HEK293 (cell line): ENCODE measurements around the gene CD68.

Source experiments
- CTCF ChIA-PET: fragments of 350-600 bp; formaldehyde crosslinking; extraction: SDS; loops from one replicate; lab custom pipeline; 2021; ENCODE audit warnings: antibody characterized with exemption; lab: Yijun Ruan, JAX
- POLR2A ChIA-PET: fragments of 300-600 bp; formaldehyde crosslinking; extraction: SDS; loops from one replicate; lab custom pipeline; 2020; ENCODE audit warnings: antibody characterized with exemption, inconsistent platforms; lab: Yijun Ruan, JAX
- H3K27ac ChIP-seq: fragments of 200-500 bp; sonication (Bioruptor generic); 2 replicates; pipeline ENCODE4 v1.5.1; 2014; ENCODE audit warnings: low read depth, low read length, control low read depth, inconsistent platforms; ENCODE audit errors: extremely low read depth
- H3K36me3 ChIP-seq, 2 experiments: fragments of 200-500 bp in 1 of 2; sonication (Bioruptor generic) in 1 of 2; 1 replicate in 1 of 2; 2 replicates in 1 of 2; pipeline ENCODE4 v1.5.1; 2014 to 2017; ENCODE audit warnings: inconsistent platforms in 2 of 2, low read length in 2 of 2; ENCODE audit not compliant: control insufficient read depth in 2 of 2, insufficient read depth in 1 of 2
- H3K4me1 ChIP-seq: fragments of 200-500 bp; sonication (Bioruptor generic); 2 replicates; pipeline ENCODE4 v1.5.1; 2014; ENCODE audit warnings: mild to moderate bottlenecking, low read length, inconsistent platforms; ENCODE audit not compliant: control insufficient read depth, insufficient read depth
- H3K4me3 ChIP-seq: 2 replicates; pipeline ENCODE4 v1.5.1; 2011; ENCODE audit warnings: low read depth, mild to moderate bottlenecking, control low read depth, low read length, moderate library complexity
- H3K9me3 ChIP-seq: fragments of 200-500 bp; sonication (Bioruptor generic); 2 replicates; pipeline ENCODE4 v1.5.1; 2014; ENCODE audit warnings: low read depth, low read length, inconsistent platforms; ENCODE audit not compliant: control insufficient read depth, insufficient read depth
- GLI4 ChIP-seq: fragments of 450-650 bp; formaldehyde crosslinking; IDR thresholded peaks from 2 replicates; pipeline ENCODE4 v1.5.1; 2016; ENCODE audit warnings: missing biosample characterization, missing genetic modification characterization
- KLF10 ChIP-seq: fragments of 450-650 bp; IDR thresholded peaks from 2 replicates; pipeline ENCODE4 v1.5.1; 2018; ENCODE audit warnings: missing biosample characterization, mild to moderate bottlenecking, missing genetic modification characterization
- KLF9 ChIP-seq: fragments of 450-650 bp; formaldehyde crosslinking; IDR thresholded peaks from 2 replicates; pipeline ENCODE4 v1.5.1; 2016; ENCODE audit warnings: missing biosample characterization, missing genetic modification characterization, low read depth
- SALL2 ChIP-seq: fragments of 450-650 bp; formaldehyde crosslinking; IDR thresholded peaks from 2 replicates; pipeline ENCODE4 v1.5.0; 2017; ENCODE audit warnings: missing biosample characterization, mild to moderate bottlenecking, missing genetic modification characterization, borderline replicate concordance
- SCRT2 ChIP-seq: fragments of 450-650 bp; formaldehyde crosslinking; IDR thresholded peaks from 2 replicates; pipeline ENCODE4 v1.5.1; 2016; ENCODE audit warnings: missing biosample characterization, missing genetic modification characterization
- SETDB1 ChIP-seq: IDR thresholded peaks from one replicate; pipeline ENCODE4 v1.6.1; 2017; ENCODE audit warnings: mild to moderate bottlenecking, low read length, moderate library complexity, mixed read lengths; ENCODE audit not compliant: insufficient read length
- SP7 ChIP-seq: fragments of 450-650 bp; formaldehyde crosslinking; IDR thresholded peaks from 2 replicates; pipeline ENCODE4 v1.5.1; 2016; ENCODE audit warnings: missing biosample characterization, missing genetic modification characterization
- ZFP37 ChIP-seq: fragments of 450-650 bp; formaldehyde crosslinking; IDR thresholded peaks from 2 replicates; pipeline ENCODE4 v1.5.1; 2016; ENCODE audit warnings: missing biosample characterization, missing genetic modification characterization
- ZNF311 ChIP-seq: fragments of 450-650 bp; formaldehyde crosslinking; IDR thresholded peaks from 2 replicates; pipeline ENCODE4 v1.5.1; 2017; ENCODE audit warnings: missing biosample characterization, missing genetic modification characterization, borderline replicate concordance
- ZNF530 ChIP-seq: fragments of 450-650 bp; formaldehyde crosslinking; IDR thresholded peaks from 2 replicates; pipeline ENCODE4 v1.5.1; 2016; ENCODE audit warnings: low read depth, missing biosample characterization, missing genetic modification characterization
- ZNF544 ChIP-seq: fragments of 450-650 bp; formaldehyde crosslinking; IDR thresholded peaks from 2 replicates; pipeline ENCODE4 v1.5.0; 2017; ENCODE audit warnings: missing biosample characterization, missing genetic modification characterization
- ZNF600 ChIP-seq: fragments of 450-650 bp; formaldehyde crosslinking; IDR thresholded peaks from 2 replicates; pipeline ENCODE4 v1.5.1; 2016; ENCODE audit warnings: missing biosample characterization, missing genetic modification characterization
- ZNF830 ChIP-seq: fragments of 450-650 bp; IDR thresholded peaks from 2 replicates; pipeline ENCODE4 v1.5.0; 2018; ENCODE audit warnings: missing biosample characterization, missing genetic modification characterization, low read depth, mild to moderate bottlenecking, moderate library complexity
- TF ChIP-seq, protein P1 (sequence below): fragments of 450-650 bp; formaldehyde crosslinking; IDR thresholded peaks from 2 replicates; pipeline ENCODE4 v1.5.1; 2016; ENCODE audit warnings: missing biosample characterization, missing genetic modification characterization

CD68 gene

GRCh38 chr17:7589204-7589868 lies 9.9 kb downstream of the CD68 start:
- Histone ChIP-seq H3K9me3 (no peaks in the 10 kb centered on the region), H3K36me3 (peaks cover 33 to 86% of the 10 kb centered on the region in 2 experiments), H3K4me1 (no peaks in the 10 kb centered on the region; the same call in 1 of the 2 replicates), H3K27ac (no peak overlapping the region), H3K4me3 (no peak overlapping the region)
- ChIA-PET CTCF (interaction anchor here (0.5 to 2.0 kb wide), 12 partner anchors 9 to 543 kb away, joined by 3 to 10 read pairs (median 4); partner anchors contain the start of genes CD68, TP53 and WRAP53), POLR2A (interaction anchor here (1.7 to 3.1 kb wide), 2 partner anchors 9 to 98 kb away, joined by 5 to 18 read pairs; partner anchors contain the start of genes CD68 and TP53)
- TF ChIP-seq ZFP37 (no peak), SP7 (no peak), ZNF830 (tag by site-specific recombination) (no peak), GLI4 (no peak), ZNF530 (tag by site-specific recombination) (no peak), ZNF544 (tag by site-specific recombination) (no peak), ZNF311 (tag by site-specific recombination) (no peak), SALL2 (tag by site-specific recombination) (no peak)

GRCh38 chr17:7589891-7590691 lies 10.7 kb downstream of the CD68 start, which contains the start of gene SOX15:
Gene SOX15 (minus strand): TSS chr17:7590094. CDS start chr17:7589676, 418 bp downstream.
- ChIA-PET CTCF (interaction anchor here (0.6 to 2.0 kb wide), 8 partner anchors 10 to 291 kb away, joined by 3 to 10 read pairs (median 4); partner anchors contain the start of genes CD68, TP53 and WRAP53), POLR2A (interaction anchor here (0.6 to 3.1 kb wide), 6 partner anchors 9 to 311 kb away, joined by 3 to 18 read pairs (median 4); partner anchors contain the start of genes CD68 and TP53)
- Histone ChIP-seq H3K27ac (peak within 1 kb of the TSS; percentile 8; the same call in 1 of the 2 replicates), H3K9me3 (no peaks in the 10 kb centered on the region), H3K4me3 (no peak within 1 kb of the TSS), H3K4me1 (no peaks in the 10 kb centered on the region; the same call in 1 of the 2 replicates), H3K36me3 (peaks cover 40 to 94% of the 10 kb centered on the region in 2 experiments)
- TF ChIP-seq KLF9 = peak; percentile 55; the same call in 1 of the 2 replicates
- TF ChIP-seq SCRT2 (tag by site-specific recombination) = peak; percentile 20; the same call in 1 of the 2 replicates
- no peak for TF ChIP-seq SETDB1
- TF ChIP-seq KLF10 (tag by site-specific recombination) = 0 out of 2 replicates have a peak, but pooled peaks have one; percentile 23

- no peaks in the 10 kb centered on the region for H3K9me3 ChIP-seq
- H3K27ac ChIP-seq = peak overlapping the region; percentile 8; the same call in 1 of the 2 replicates
- TF ChIP-seq, protein P1, sequence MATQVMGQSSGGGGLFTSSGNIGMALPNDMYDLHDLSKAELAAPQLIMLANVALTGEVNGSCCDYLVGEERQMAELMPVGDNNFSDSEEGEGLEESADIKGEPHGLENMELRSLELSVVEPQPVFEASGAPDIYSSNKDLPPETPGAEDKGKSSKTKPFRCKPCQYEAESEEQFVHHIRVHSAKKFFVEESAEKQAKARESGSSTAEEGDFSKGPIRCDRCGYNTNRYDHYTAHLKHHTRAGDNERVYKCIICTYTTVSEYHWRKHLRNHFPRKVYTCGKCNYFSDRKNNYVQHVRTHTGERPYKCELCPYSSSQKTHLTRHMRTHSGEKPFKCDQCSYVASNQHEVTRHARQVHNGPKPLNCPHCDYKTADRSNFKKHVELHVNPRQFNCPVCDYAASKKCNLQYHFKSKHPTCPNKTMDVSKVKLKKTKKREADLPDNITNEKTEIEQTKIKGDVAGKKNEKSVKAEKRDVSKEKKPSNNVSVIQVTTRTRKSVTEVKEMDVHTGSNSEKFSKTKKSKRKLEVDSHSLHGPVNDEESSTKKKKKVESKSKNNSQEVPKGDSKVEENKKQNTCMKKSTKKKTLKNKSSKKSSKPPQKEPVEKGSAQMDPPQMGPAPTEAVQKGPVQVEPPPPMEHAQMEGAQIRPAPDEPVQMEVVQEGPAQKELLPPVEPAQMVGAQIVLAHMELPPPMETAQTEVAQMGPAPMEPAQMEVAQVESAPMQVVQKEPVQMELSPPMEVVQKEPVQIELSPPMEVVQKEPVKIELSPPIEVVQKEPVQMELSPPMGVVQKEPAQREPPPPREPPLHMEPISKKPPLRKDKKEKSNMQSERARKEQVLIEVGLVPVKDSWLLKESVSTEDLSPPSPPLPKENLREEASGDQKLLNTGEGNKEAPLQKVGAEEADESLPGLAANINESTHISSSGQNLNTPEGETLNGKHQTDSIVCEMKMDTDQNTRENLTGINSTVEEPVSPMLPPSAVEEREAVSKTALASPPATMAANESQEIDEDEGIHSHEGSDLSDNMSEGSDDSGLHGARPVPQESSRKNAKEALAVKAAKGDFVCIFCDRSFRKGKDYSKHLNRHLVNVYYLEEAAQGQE = no peak
- 0 out of 2 replicates have a peak, but pooled peaks have one; percentile 42 for TF ChIP-seq ZNF600
- ChIA-PET POLR2A (interaction anchor here (0.6 to 3.1 kb wide), 5 partner anchors 8 to 310 kb away, joined by 3 to 18 read pairs (median 3); partner anchors contain the start of gene CD68), CTCF (interaction anchor here (0.9 to 1.3 kb wide), 2 partner anchors 10 to 76 kb away, joined by 4 to 8 read pairs; no protein-coding TSS in a partner anchor)
- peaks cover 47 to 96% of the 10 kb centered on the region in 2 experiments for H3K36me3 ChIP-seq
- no peaks in the 10 kb centered on the region; the same call in 1 of the 2 replicates for H3K4me1 ChIP-seq
- no peak overlapping the region for H3K4me3 ChIP-seq
Measured at GRCh38 chr17:7590743-7591142, 11.3 kb downstream of the CD68 start.
